OCI-M2 (cell line): ENCODE measurements around the gene SLC2A4.

Source experiments
- DNase-seq: peaks from one replicate; lab custom pipeline; 2025; ENCODE audit not compliant: unreplicated experiment; lab: John Stamatoyannopoulos, UW

The SLC2A4 gene

GRCh38 chr17:7296189-7296861 lies 14.8 kb downstream of the SLC2A4 start:
- DNase-seq: no peak

GRCh38 chr17:7304179-7304578 lies 22.7 kb downstream of the SLC2A4 start:
- DNase-seq: no peak

GRCh38 chr17:7306911-7307685 lies 25.6 kb downstream of the SLC2A4 start, which contains the start of gene EIF5A:
Gene EIF5A (plus strand): TSS chr17:7307628. CDS start chr17:7309636, 2,008 bp downstream.
- DNase-seq: peak; percentile 82

DNA sequence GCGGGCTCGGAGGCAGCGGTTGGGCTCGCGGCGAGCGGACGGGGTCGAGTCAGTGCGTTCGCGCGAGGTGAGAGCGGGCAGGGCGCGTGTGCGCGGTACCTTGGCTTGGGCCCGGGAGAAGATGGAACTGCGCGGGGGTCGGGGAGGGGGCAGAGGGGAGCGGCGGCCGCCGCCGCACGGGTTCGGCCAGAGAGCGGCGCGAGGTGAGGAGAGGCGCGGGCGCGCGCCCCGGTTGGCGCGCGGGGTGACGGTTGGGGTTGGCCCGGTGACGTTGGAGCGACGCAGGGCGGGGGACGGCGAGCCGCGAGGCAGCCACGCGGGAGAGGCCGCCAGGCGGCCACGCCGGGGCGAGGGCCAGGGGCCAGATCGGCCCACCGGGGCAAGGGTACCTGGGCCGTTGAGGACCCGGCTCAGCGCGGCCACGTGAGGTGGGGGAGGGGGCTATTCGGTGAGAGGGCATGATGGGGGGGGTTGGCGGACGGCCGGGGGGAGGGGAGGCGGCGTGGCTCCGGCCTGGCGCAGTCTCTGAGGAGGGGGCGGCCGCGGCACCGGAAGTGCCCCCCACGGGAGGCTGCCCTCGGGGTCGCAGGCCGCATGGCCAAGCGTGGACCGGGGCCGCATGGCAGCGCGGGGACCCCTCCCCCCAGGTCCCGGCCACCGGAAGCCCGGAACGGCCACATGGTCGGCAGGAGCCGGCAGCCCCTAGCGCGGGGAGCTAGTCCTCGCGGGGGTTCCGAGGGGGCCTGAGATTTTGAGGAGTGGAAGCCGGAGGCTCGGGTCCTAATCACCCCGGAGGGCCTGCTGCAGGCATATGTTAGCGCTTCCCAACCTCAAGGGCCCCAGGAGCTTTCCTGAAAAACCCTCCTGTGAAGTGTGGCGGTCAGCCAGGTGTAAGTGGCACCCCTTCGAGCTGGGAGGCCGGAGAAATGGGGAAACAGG lies 26.4 kb downstream of the SLC2A4 start:
- DNase-seq: no peak

DNA sequence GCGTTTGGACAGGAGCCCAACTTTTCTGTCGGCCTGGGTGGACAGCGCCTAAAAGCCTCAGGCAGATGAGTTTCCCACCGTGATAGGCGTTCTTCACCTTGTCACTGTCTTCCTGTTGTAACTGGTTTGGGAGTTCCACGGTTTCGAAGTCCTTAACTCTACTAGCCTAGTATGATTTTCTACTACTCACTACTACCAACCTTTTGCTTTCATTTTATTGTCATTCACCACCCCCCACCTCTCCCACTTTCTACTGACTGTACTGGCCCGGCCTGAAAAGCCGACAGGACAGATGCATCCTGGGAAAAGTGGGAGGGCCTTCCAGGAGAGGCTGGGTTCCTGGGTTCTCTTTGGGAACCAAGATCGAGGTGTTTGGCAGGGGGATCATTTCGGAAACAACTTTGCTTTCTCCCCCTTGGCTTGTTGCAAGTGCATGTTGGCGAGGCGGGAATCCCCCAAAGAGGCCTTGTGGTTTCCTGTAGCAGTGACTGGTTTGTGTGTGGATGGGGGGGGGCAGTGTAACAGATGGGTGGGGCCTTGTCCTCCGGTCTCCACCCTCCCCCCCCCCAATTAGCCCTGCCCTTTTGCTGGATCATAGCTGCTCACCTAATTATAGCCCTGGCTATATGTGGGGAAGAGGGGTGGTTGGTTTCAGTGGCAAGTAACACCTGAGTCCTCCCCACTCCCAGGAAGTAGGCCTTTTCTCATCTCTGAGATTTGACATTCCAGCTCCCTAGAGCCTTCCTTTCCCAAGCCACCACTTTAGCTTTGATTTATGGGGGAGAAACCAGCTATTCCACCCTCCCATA lies 27.3 kb downstream of the SLC2A4 start:
- DNase-seq: no peak

- no peak for DNase-seq
Measured at GRCh38 chr17:7309628-7310027, 28.1 kb downstream of the SLC2A4 start.

- no peak for DNase-seq
Measured at GRCh38 chr17:7311110-7311705, 29.7 kb downstream of the SLC2A4 start.

DNA sequence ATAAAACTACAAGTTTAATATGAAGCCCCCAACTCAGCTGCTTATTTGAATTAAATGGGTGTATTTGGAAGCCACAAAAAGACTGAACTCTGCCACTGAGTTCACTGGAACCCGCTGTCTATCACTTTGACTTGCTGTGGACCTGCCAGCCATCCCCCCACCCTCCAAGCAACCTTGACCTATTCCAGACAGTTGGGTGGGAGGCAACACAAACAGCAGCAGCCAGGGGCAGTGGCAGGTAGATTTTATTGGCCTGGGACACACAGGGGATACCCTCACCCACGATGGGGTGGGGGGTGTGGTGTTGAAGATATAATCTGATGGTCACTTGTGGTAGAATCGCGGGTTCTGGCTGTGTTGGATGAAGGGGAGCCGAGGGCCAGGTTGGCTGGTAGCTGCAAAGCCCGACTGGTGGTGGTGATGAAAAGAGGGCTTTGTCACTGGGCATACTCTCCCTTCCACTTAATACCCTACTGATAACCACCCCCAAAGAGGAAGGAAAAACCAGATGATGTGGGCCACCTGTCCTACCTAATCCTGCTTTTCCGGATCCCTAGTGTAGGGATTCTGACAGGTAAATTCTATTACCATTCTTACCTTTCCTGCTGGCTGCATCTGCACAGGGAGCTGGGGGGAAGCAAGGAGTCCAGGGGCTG lies 31.0 kb downstream of the SLC2A4 start:
- no peak for DNase-seq

GRCh38 chr17:7313088-7313889 lies 31.8 kb downstream of the SLC2A4 start:
- DNase-seq: no peak

GRCh38 chr17:7313890-7314718 lies 32.6 kb downstream of the SLC2A4 start:
- DNase-seq: no peak

- no peak for DNase-seq
Measured at GRCh38 chr17:7314719-7315569, 33.4 kb downstream of the SLC2A4 start, which contains the start of gene GPS2. Gene GPS2 (minus strand): TSS chr17:7315360. CDS start chr17:7315052, 308 bp downstream.

DNA sequence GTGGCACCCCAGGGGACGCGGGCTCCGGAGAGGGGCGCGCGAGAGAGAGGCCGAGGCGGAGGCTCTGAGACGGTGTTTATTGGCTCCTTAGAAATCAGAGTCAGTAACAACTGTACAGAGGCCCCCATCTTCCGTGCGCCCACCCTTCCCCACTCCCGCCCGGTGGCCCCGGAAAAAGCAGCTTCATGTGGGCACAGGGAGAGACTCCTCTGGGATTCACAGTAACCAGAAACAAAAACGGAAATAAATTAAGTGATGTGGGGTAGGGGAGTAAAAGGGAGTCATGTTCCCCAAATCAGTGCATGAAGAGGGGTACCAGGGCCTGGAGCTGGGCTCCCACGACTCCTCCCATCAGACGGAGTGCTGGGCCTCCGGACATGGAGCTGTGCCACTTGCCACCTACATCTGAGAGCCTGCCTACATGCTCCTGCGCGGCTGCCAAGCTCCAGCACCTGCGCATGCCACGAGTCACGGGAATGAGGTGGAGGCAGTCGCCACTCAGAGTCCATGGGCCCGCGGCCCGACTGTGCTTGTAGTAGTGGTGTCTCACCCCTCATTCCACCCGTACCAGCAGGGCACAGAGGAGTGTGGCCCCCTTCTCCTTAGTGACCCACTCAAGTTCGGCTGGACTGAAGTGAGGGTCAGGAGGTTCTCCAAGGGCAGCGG lies 34.2 kb downstream of the SLC2A4 start:
- DNase-seq: no peak

DNA sequence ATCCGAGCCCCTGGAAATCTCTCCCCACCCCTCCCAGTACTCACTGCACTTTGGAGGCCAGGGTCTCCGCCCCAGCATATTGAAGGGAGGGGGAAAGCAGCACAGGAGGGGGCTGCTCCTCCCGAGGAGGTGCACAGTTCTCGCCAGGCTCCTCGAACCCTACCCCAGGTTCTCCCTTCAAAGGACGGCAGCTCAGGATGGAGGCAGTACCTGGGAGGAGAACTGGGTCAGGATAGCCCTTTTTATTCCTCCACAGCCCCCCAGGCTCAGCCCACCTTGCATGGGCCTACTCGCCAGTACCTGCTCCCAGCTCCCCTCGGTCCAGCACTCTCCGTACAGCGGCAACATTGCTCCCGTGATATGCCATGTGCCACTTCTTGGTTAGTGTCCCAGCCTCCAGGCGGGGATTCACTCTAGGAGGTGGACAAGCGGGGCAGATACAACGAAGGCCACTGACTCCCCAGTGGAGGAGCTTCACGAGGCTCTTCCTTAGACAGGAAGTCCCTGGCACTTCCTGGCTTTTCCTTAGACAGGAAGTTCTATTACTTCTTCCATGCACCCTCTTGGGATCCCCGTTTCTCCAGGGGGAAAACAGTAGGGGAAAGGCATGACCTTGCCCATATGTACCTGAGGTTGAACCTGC lies 35.8 kb downstream of the SLC2A4 start:
- DNase-seq: no peak

DNA sequence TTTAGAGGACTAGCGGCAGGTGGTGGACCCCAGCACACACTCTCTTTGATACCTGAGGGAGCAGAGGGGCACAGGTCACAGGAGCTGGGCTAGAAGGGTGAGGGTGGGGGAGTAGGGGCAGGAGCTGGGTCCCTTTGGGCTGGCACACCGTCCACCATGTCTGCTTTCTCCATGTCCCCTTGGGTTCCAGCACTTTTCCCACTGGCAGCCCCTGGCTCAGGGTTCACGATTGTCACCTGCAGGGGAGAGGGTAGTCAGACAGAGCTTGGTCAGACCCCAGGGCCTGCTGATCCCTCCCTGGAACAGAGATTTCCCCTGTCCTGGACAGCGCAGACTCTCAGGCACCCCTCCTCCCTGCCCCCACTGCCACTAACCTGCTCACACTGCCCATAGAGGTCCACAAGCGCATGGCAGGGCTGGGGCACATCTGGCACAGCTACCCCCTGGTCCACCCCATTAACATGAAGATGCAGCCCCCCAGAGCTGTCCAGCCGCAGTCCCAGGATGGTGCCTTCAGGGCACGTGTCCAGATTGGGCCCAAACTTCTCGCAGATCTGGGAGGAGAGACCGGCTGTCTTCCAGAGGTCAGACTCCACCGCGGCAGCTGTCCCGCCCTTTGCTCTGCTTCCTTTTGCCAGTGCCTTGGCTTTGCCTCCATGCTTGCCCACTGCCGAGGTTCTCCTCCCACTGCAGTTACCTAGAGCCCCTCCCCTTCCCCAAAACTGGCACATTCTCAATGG lies 36.8 kb downstream of the SLC2A4 start:
- no peak for DNase-seq

GRCh38 chr17:7321466-7321865 lies 39.9 kb downstream of the SLC2A4 start:
- no peak for DNase-seq
